ENCODE results near the gene PLEKHM2. TPM values are rescaled to one million over a fixed set of nuclear protein-coding genes. Genes with fewer than 3 reads are reported as not detected.

PLEKHM2 gene
- total RNA-seq, 2 donors from 2014 or later, result 48.0 to 65.1 TPM

GRCh38 chr1:15739259-15739658, 55.1 kb downstream of the PLEKHM2 start:
- H3K4me3 Mint-ChIP-seq, result no peak overlapping the region

GRCh38 chr1:15739745-15740144, 55.6 kb downstream of the PLEKHM2 start:
- Mint-ChIP-seq H3K27ac (no peak overlapping the region), H3K27me3 (no peaks in the 10 kb centered on the region), H3K4me1 (ENCODE audit: low read depth in 2 of 2) (peaks cover 0 to 5% of the 10 kb centered on the region in 2 donors), H3K9me3 (no peaks in the 10 kb centered on the region), H3K36me3 (no peaks in the 10 kb centered on the region), H3K4me3 (no peak overlapping the region)
- ATAC-seq (no peak), DNase-seq (ENCODE audit: low spot score) (no peak)

More at GRCh38 chr1:15739259-15739658, 55.1 kb downstream of the PLEKHM2 start:
- DNase-seq (ENCODE audit: low spot score) (no peak), ATAC-seq (no peak)
- Mint-ChIP-seq H3K27ac (no peak overlapping the region), H3K27me3 (no peaks in the 10 kb centered on the region), H3K36me3 (no peaks in the 10 kb centered on the region), H3K4me1 (ENCODE audit: low read depth in 2 of 2) (peaks cover 0 to 5% of the 10 kb centered on the region in 2 donors), H3K9me3 (no peaks in the 10 kb centered on the region)

GRCh38 chr1:15740924-15741850, 57.1 kb downstream of the PLEKHM2 start:
- H3K27ac Mint-ChIP-seq, result no peak overlapping the region
- ATAC-seq (peak in 1 of 2 donors; percentile 70), DNase-seq (ENCODE audit: low spot score) (no peak)
- no peaks in the 10 kb centered on the region for H3K9me3 Mint-ChIP-seq
- no peaks in the 10 kb centered on the region for H3K36me3 Mint-ChIP-seq
- no peaks in the 10 kb centered on the region for H3K27me3 Mint-ChIP-seq
- H3K4me3 Mint-ChIP-seq, result no peak overlapping the region
- H3K4me1 Mint-ChIP-seq (ENCODE audit: low read depth in 2 of 2), result peaks cover 0 to 5% of the 10 kb centered on the region in 2 donors

- H3K4me3 Mint-ChIP-seq, result no peak within 1 kb of the TSS
- no peak for ATAC-seq
- DNase-seq (ENCODE audit: low spot score), result no peak
- H3K9me3 Mint-ChIP-seq, result no peaks in the 10 kb centered on the region
- H3K27me3 Mint-ChIP-seq, result no peaks in the 10 kb centered on the region
- peaks cover 0 to 5% of the 10 kb centered on the region in 2 donors for H3K4me1 Mint-ChIP-seq (ENCODE audit: low read depth in 2 of 2)
- no peaks in the 10 kb centered on the region for H3K36me3 Mint-ChIP-seq
- H3K27ac Mint-ChIP-seq, result no peak within 1 kb of the TSS
These were observed 58.2 kb downstream of the PLEKHM2 start, which contains the start of gene TMEM82 for GRCh38 chr1:15742339-15742801. TMEM82 (plus strand) TSS chr1:15742499; CDS start chr1:15742560, 61 bp downstream.

- H3K27ac Mint-ChIP-seq, result no peak overlapping the region
- H3K27me3 Mint-ChIP-seq, result no peaks in the 10 kb centered on the region
- H3K4me3 Mint-ChIP-seq, result no peak overlapping the region
- H3K4me1 Mint-ChIP-seq (ENCODE audit: low read depth in 2 of 2), result peaks cover 0 to 5% of the 10 kb centered on the region in 2 donors
- no peaks in the 10 kb centered on the region for H3K9me3 Mint-ChIP-seq
- H3K36me3 Mint-ChIP-seq, result no peaks in the 10 kb centered on the region
- no peak for DNase-seq (ENCODE audit: low spot score)
- ATAC-seq, result no peak
These were observed 60.1 kb downstream of the PLEKHM2 start for GRCh38 chr1:15744122-15744679.

DNA sequence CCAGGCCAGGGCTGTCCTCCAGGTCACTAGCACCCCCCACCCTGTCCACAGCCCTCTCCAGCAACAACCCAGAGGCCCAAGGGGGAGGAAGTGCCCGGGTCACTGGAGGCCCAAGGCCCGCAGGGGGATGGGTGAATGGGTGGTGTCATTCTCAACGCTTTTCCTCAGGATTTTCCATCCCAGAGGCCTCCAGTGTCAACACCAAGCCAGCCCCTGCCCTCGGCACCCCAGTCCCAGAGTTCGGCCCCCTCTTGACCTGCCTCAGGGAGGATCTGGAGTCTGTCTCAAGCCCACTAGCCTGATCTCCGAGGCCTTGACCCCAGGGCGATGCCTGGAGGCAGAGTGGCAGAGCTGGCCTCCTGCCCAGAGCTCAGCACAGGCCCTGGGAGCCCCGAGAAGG, 63.3 kb downstream of the PLEKHM2 start:
- ATAC-seq (no peak), DNase-seq (ENCODE audit: low spot score) (no peak)
- Mint-ChIP-seq H3K36me3 (no peaks in the 10 kb centered on the region), H3K27ac (no peak overlapping the region), H3K4me3 (no peak overlapping the region), H3K9me3 (no peaks in the 10 kb centered on the region), H3K4me1 (ENCODE audit: low read depth in 2 of 2) (no peaks in the 10 kb centered on the region), H3K27me3 (peaks cover 0 to 2% of the 10 kb centered on the region in 2 donors)

DNA sequence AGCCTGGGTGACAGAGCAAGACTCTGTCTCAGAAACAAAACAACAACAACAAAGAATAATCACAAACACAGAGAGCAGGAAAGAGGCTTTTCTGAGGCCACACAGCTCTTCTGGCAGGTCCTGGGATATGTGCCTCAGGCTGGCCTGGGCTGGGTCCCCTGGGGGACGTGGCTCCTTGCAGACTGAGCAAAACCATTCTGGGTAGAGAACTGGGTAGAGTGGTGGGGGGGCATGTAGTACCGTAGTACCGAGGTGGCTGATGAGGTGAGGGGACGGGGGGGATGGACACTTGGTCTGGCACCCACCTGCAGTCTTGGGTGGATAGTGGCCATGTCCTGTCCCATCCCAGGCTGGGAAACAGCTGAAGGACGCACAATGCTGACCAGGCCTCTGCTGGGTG, 64.1 kb downstream of the PLEKHM2 start:
- H3K4me1 Mint-ChIP-seq (ENCODE audit: low read depth in 2 of 2), result no peaks in the 10 kb centered on the region
- no peak for DNase-seq (ENCODE audit: low spot score)
- H3K27ac Mint-ChIP-seq, result no peak overlapping the region
- peaks cover 0 to 2% of the 10 kb centered on the region in 2 donors for H3K27me3 Mint-ChIP-seq
- peak in 1 of 2 donors; percentile 5 for ATAC-seq
- H3K4me3 Mint-ChIP-seq, result no peak overlapping the region
- H3K36me3 Mint-ChIP-seq, result no peaks in the 10 kb centered on the region
- no peaks in the 10 kb centered on the region for H3K9me3 Mint-ChIP-seq

DNA sequence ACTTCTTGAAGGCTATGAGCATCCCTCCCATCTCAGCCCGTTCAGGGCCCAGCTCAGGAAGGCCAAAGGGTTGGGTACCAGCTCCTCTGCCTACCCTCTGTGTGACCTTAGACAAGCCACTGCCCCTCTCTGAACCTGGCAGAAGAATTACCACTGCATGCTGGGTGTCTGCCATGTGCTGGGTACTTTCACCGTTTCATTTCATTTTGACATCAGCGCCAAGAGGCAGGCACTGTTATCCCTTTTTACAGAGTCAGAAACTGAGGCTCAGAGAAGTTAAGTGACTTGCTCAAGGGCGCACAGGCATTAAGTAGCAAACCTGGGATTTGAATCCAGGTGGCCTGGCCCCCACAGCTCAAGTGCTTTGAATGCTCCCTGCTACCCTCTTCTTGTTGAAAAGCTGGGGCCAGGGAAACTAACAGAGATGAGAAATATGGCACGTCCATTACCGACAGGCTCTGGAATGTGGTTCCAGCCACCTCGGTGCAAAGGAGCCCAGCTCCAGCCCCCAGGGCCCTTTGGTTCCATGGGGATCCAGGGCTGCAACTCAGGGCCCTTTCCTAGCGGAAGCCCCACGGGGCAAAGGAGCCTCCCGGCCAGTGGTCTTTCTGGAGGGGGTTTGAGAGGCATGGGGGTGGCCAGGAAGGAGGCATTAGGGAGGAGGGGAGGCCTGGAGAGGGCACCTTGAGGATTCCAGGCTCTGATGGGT, 64.7 kb downstream of the PLEKHM2 start:
- H3K36me3 Mint-ChIP-seq, result no peaks in the 10 kb centered on the region
- no peaks in the 10 kb centered on the region for H3K4me1 Mint-ChIP-seq (ENCODE audit: low read depth in 2 of 2)
- H3K27ac Mint-ChIP-seq, result no peak overlapping the region
- H3K4me3 Mint-ChIP-seq, result no peak overlapping the region
- ATAC-seq (peak in 1 of 2 donors; percentile 17), DNase-seq (ENCODE audit: low spot score) (no peak)
- H3K27me3 Mint-ChIP-seq, result peaks cover 0 to 5% of the 10 kb centered on the region in 2 donors
- H3K9me3 Mint-ChIP-seq, result no peaks in the 10 kb centered on the region

- H3K36me3 Mint-ChIP-seq, result no peaks in the 10 kb centered on the region
- no peaks in the 10 kb centered on the region for H3K9me3 Mint-ChIP-seq
- H3K4me1 Mint-ChIP-seq (ENCODE audit: low read depth in 2 of 2), result no peaks in the 10 kb centered on the region
- H3K4me3 Mint-ChIP-seq, result no peak overlapping the region
- H3K27me3 Mint-ChIP-seq, result peaks cover 0 to 5% of the 10 kb centered on the region in 2 donors
- no peak for ATAC-seq
- no peak for DNase-seq (ENCODE audit: low spot score)
- H3K27ac Mint-ChIP-seq, result no peak overlapping the region
These were observed 65.5 kb downstream of the PLEKHM2 start for GRCh38 chr1:15749399-15750291.

DNA sequence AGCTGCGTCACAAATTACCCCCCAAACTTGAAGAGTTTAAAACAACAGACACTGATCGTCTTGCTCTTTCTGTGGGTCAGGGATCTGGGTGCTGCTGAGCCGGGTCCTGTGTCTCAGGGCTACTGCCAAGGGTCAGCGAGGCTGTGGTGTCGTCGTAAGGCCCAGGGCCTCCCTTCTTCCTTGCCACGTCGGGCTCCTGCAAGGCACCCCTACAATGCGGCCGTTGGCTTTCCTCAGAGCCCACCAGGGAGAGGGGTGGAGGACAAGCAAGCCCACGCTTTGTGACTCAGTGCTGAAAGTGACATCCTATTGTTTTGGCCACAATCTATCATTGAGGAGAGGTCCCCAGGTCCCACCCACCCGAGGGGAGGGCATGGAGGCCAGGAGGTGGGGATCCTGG, 66.8 kb downstream of the PLEKHM2 start:
- DNase-seq (ENCODE audit: low spot score) (no peak), ATAC-seq (peak in 1 of 2 donors; percentile 29)
- H3K4me1 Mint-ChIP-seq (ENCODE audit: low read depth in 2 of 2), result no peaks in the 10 kb centered on the region
- no peak overlapping the region for H3K4me3 Mint-ChIP-seq
- no peaks in the 10 kb centered on the region for H3K36me3 Mint-ChIP-seq
- H3K9me3 Mint-ChIP-seq, result no peaks in the 10 kb centered on the region
- H3K27ac Mint-ChIP-seq, result no peak overlapping the region
- H3K27me3 Mint-ChIP-seq, result peaks cover 9 to 12% of the 10 kb centered on the region in 2 donors

DNA sequence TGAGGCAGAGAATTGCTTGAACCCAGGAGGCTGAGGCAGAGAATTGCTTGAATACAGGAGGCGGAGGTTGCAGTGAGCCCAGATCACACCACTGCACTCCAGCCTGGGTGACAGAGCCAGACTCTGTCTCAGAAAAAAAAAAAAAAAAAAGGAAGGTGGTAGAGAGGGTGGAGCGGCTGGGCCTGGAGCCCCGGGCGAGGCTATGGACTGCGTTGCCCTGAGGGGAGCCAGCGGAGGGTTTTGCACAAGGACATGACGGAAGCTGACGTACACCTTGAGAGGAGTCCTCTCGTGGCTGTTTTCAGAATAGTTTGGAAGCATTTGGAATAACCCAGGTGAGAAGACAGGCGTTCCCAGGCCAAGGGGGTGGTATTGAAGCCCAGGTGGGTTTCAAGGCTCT, 67.6 kb downstream of the PLEKHM2 start:
- no peaks in the 10 kb centered on the region for H3K9me3 Mint-ChIP-seq
- H3K4me3 Mint-ChIP-seq, result no peak overlapping the region
- peaks cover 15 to 17% of the 10 kb centered on the region in 2 donors for H3K27me3 Mint-ChIP-seq
- peaks cover 0 to 4% of the 10 kb centered on the region in 2 donors for H3K4me1 Mint-ChIP-seq (ENCODE audit: low read depth in 2 of 2)
- no peaks in the 10 kb centered on the region for H3K36me3 Mint-ChIP-seq
- no peak overlapping the region for H3K27ac Mint-ChIP-seq
- DNase-seq (ENCODE audit: low spot score) (no peak), ATAC-seq (no peak)

- no peaks in the 10 kb centered on the region for H3K36me3 Mint-ChIP-seq
- H3K4me3 Mint-ChIP-seq, result no peak overlapping the region
- peaks cover 23 to 24% of the 10 kb centered on the region in 2 donors for H3K27me3 Mint-ChIP-seq
- no peaks in the 10 kb centered on the region for H3K9me3 Mint-ChIP-seq
- no peak overlapping the region for H3K27ac Mint-ChIP-seq
- no peak for ATAC-seq
- peaks cover 0 to 4% of the 10 kb centered on the region in 2 donors for H3K4me1 Mint-ChIP-seq (ENCODE audit: low read depth in 2 of 2)
- DNase-seq (ENCODE audit: low spot score), result no peak
These were observed 69.7 kb downstream of the PLEKHM2 start for GRCh38 chr1:15753776-15754175.

All from natural killer cell treated with Interleukin-12 subunit alpha and Interleukin-12 subunit beta and Interleukin-15 and Interleukin-18, amount 100 ng/mL, for 72 hours (primary cell).